Lower leg skin (tissue), 4 donors: ENCODE results near the gene RNASEH2B. TPM values are rescaled to one million over a fixed set of nuclear protein-coding genes. Genes with fewer than 3 reads are reported as not detected.

Source experiments
- DNase-seq, 2 donors: peaks; one replicate each; pipeline ENCODE4 v3.0.0-alpha.2; 2019; ENCODE audit warnings: low spot score in 2 of 2
- H3K4me3 ChIP-seq: fragments of 200-600 bp; sonication (generic); 2 replicates; pipeline ENCODE4 v1.5.1; 2017; ENCODE audit warnings: mild to moderate bottlenecking, low read depth; ENCODE audit not compliant: poor library complexity, severe bottlenecking
- POLR2A ChIP-seq, 2 donors: fragments of 450-650 bp; IDR thresholded peaks; one replicate each; pipeline ENCODE4 v1.6.1; 2016 to 2017; ENCODE audit warnings: antibody characterized with exemption in 2 of 2, mild to moderate bottlenecking in 1 of 2, moderate library complexity in 1 of 2
- WGBS, 2 donors: methylation state at CpG; one replicate each; pipeline ENCODE4 v1.1.5; 2018; 5-methylcytosine and 5-hydroxymethylcytosine counted together
- intact Hi-C: fragments of 100-400 bp; cut with DNase I; formaldehyde crosslinking; loops from one replicate; pipeline ENCODE4 v1.15.0; 2023; ENCODE audit warnings: low total_unique reads
- total RNA-seq, 4 donors: library from RNA; depleted of rRNA; stranded (reverse); fragments of >200 nt; gene quantifications; one replicate each; pipeline ENCODE4 v1.1.0, GENCODE V29; 2016
- TF ChIP-seq, protein P1 (sequence below), 3 donors: fragments of 450-650 bp; IDR thresholded peaks; one replicate each; pipeline ENCODE4 v1.5.1; 2016; ENCODE audit warnings: antibody characterized with exemption in 3 of 3, mild to moderate bottlenecking in 3 of 3, moderate library complexity in 2 of 3

RNASEH2B gene
- total RNA-seq, 4 donors from 2014 or later = 22.8 to 47.9 (median 25.1) TPM

DNA sequence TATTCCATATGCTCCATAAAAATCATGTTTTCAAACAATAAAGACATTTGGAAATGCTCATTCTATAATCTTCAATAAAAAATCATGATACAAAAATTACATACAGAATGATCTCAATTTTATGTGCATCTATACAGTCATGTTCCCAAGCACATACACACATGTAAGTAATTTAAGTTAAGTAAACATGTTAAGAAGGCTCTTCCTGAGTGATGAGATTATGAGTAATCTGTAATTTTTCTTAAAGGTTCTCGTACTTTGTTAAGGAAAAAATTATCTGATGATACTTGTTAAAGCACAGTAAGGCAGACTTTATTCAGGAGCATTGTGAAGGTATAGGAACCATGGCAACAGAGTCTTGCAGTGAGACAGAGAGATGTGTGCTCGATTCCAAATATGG lies 36.1 kb upstream of the RNASEH2B start:
- intact Hi-C loops = no loop called here
- no peak for DNase-seq
- H3K4me3 ChIP-seq = no peak overlapping the region
- 57 to 69% methylated on average over 2 of the region's 2 CpGs for WGBS, 2 donors
- no peak for TF ChIP-seq POLR2A (IDR thresholded peaks at IDR 0.05)
- TF ChIP-seq, protein P1, sequence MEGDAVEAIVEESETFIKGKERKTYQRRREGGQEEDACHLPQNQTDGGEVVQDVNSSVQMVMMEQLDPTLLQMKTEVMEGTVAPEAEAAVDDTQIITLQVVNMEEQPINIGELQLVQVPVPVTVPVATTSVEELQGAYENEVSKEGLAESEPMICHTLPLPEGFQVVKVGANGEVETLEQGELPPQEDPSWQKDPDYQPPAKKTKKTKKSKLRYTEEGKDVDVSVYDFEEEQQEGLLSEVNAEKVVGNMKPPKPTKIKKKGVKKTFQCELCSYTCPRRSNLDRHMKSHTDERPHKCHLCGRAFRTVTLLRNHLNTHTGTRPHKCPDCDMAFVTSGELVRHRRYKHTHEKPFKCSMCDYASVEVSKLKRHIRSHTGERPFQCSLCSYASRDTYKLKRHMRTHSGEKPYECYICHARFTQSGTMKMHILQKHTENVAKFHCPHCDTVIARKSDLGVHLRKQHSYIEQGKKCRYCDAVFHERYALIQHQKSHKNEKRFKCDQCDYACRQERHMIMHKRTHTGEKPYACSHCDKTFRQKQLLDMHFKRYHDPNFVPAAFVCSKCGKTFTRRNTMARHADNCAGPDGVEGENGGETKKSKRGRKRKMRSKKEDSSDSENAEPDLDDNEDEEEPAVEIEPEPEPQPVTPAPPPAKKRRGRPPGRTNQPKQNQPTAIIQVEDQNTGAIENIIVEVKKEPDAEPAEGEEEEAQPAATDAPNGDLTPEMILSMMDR (IDR thresholded peaks at IDR 0.05) = no peak

DNA sequence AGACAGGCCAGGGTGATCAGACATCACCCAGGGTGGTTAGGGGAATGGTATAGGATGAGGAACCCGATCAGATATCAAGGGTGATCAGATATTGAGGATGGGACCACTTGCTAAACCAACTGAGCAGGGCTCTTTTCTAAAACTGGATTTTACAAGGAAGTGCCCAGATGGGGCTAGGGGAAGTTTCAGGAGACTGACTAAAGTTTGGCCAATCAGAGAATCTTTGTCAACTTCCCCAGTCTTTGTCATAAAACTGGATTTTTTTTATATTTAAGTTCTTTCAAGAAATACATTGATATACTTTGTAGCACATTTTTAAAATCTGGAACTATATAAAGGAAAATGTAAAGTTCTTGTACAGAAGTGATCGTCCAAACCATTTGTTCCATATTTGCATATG lies 35.6 kb upstream of the RNASEH2B start:
- TF ChIP-seq, protein P1 (IDR thresholded peaks at IDR 0.05) = no peak
- TF ChIP-seq POLR2A (IDR thresholded peaks at IDR 0.05) = no peak
- H3K4me3 ChIP-seq = no peak overlapping the region
- DNase-seq = no peak
- 87 to 90% methylated on average over 2 of the region's 2 CpGs for WGBS, 2 donors
- intact Hi-C loops = no loop called here

- intact Hi-C loops = no loop called here
- DNase-seq = no peak
- TF ChIP-seq, protein P1 (IDR thresholded peaks at IDR 0.05) = no peak
- no peak for TF ChIP-seq POLR2A (IDR thresholded peaks at IDR 0.05)
- no peak overlapping the region for H3K4me3 ChIP-seq
- 90 to 95% methylated on average over 5 of the region's 5 CpGs for WGBS, 2 donors
Observed at GRCh38 chr13:50882816-50883435, 26.7 kb upstream of the RNASEH2B start.

DNA sequence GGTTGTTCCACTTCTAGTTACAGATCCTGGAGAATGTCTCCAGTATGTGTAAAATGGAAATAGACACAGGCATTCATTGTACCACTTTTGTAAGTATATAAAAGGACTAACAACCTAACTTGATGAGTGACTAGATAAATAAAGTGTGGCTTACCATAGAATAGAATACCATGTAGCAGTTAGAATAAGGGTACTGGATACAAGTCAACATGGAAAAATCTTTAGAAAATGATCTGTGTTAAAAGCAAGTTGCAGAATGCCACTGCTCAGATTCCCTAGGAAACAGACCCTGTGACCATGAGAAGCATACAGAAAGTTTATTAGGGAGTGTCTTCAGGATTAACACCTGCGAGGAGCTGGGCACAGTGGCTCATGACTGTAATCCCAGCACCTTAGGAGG lies 25.9 kb upstream of the RNASEH2B start:
- intact Hi-C loops = no loop called here
- no peak overlapping the region for H3K4me3 ChIP-seq
- 87 to 93% methylated on average over 1 of the region's 1 CpG for WGBS, 2 donors
- no peak for DNase-seq
- TF ChIP-seq, protein P1 (IDR thresholded peaks at IDR 0.05) = no peak
- no peak for TF ChIP-seq POLR2A (IDR thresholded peaks at IDR 0.05)

DNA sequence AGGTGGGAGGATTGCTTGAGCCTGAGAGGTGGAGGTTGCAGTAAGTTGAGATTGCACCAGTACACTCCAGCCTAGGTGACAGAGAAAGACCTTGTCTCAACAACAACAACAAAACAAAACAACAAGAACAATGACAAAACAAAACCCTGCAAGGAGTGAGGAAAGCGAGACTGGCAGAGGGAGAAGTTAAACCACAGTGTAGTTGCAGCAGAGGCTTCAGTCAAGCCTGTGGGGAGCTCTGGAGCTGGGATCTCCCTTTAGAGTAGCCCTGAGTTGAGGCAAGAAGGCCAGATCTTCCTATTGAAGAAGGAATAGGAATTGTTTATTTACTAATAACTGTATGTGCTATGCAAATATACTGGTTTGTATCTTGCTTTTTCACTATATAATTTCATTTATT lies 25.3 kb upstream of the RNASEH2B start:
- WGBS, 2 donors = 82 to 94% methylated on average over 1 of the region's 1 CpG
- no peak for TF ChIP-seq POLR2A (IDR thresholded peaks at IDR 0.05)
- TF ChIP-seq, protein P1 (IDR thresholded peaks at IDR 0.05) = no peak
- no peak overlapping the region for H3K4me3 ChIP-seq
- no peak for DNase-seq
- intact Hi-C loops = no loop called here

- no peak for TF ChIP-seq POLR2A (IDR thresholded peaks at IDR 0.05)
- TF ChIP-seq, protein P1 (IDR thresholded peaks at IDR 0.05) = no peak
- no peak for DNase-seq
- intact Hi-C loops = no loop called here
- WGBS, 2 donors = 91 to 94% methylated on average over 7 of the region's 7 CpGs
- no peak overlapping the region for H3K4me3 ChIP-seq
Observed at GRCh38 chr13:50887151-50887550, 22.4 kb upstream of the RNASEH2B start.
